ENCODE results near the gene CTBS. TPM values are rescaled to one million over a fixed set of nuclear protein-coding genes. Genes with fewer than 3 reads are reported as not detected.
A peak's percentile ranks its signal among the peaks of the same experiment; 100 is the strongest.

The CTBS gene
- total and polyA plus RNA-seq, 2 of the 13 experiments (the other 11 are each of a cell fraction or from before 2014, with no cell fraction given): 4.7 to 12.4 TPM

DNA sequence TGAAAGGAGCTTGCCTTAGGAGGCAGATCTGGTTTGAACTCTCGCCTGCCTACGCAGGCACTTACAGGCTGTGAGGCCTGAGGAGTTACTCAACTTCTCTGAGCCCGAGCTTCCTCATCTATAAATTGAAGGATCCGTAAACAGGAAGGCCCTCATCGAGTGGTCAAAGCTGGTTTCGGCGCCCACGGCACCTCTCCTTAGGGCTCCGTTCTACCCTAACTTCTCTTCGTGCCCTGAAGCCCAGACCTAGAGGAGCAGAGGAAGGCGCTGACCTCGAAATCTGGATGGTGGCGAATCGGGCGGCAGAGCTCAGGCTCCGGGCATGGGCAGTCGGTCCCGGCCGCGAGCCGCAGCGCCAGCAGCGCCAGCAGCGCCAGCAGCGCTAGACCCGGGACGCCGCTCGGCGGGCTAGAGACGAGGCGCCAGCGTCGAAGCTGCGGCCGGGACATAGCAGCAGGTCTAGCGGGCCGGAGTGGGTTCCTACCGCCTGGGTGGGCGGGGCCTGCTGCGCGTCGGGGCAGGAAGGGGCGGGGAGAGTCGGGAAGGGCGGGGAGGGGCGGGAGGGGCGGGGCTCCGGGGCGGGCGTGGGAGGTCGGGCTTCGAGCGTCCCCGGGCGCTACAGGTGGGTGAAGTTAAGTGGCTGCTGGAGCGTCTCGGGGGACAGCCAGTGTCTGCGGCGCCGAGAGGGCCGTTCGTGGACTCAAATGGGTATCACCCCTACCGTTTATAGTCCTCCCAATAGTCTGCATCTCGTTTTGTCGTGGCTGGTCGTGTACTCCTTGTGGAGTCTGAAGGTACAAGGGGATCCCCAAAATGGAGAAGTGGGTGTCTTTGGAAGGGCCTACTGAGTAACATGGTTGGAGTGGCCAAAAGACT, at the start of gene CTBS (continued):
- TF ChIP-seq, protein P1, sequence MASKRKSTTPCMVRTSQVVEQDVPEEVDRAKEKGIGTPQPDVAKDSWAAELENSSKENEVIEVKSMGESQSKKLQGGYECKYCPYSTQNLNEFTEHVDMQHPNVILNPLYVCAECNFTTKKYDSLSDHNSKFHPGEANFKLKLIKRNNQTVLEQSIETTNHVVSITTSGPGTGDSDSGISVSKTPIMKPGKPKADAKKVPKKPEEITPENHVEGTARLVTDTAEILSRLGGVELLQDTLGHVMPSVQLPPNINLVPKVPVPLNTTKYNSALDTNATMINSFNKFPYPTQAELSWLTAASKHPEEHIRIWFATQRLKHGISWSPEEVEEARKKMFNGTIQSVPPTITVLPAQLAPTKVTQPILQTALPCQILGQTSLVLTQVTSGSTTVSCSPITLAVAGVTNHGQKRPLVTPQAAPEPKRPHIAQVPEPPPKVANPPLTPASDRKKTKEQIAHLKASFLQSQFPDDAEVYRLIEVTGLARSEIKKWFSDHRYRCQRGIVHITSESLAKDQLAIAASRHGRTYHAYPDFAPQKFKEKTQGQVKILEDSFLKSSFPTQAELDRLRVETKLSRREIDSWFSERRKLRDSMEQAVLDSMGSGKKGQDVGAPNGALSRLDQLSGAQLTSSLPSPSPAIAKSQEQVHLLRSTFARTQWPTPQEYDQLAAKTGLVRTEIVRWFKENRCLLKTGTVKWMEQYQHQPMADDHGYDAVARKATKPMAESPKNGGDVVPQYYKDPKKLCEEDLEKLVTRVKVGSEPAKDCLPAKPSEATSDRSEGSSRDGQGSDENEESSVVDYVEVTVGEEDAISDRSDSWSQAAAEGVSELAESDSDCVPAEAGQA (IDR thresholded peaks at IDR 0.05; ENCODE audit: low read depth): no peak
- TF ChIP-seq, protein P1 (CRISPR knock-in tag; IDR thresholded peaks at IDR 0.05; ENCODE audit: borderline replicate concordance): 0 out of 2 replicates have a peak, but pooled peaks have one; percentile 37
- no peak for TF ChIP-seq ZNF17 (CRISPR knock-in tag; IDR thresholded peaks at IDR 0.05)
- TF ChIP-seq PCBP1 (IDR thresholded peaks at IDR 0.05; ENCODE audit: borderline replicate concordance, low read depth, low read length): 0 out of 2 replicates have a peak, but pooled peaks have one; percentile 48
- TF ChIP-seq ZNF713 (CRISPR knock-in tag; IDR thresholded peaks at IDR 0.05): no peak
- TF ChIP-seq PHF5A (CRISPR knock-in tag; IDR thresholded peaks at IDR 0.05; ENCODE audit: low read depth, unreplicated experiment): no peak
- no peak for TF ChIP-seq DNMT3B (CRISPR knock-in tag; conservative IDR thresholded peaks at IDR 0.05)
- TF ChIP-seq, protein P2, sequence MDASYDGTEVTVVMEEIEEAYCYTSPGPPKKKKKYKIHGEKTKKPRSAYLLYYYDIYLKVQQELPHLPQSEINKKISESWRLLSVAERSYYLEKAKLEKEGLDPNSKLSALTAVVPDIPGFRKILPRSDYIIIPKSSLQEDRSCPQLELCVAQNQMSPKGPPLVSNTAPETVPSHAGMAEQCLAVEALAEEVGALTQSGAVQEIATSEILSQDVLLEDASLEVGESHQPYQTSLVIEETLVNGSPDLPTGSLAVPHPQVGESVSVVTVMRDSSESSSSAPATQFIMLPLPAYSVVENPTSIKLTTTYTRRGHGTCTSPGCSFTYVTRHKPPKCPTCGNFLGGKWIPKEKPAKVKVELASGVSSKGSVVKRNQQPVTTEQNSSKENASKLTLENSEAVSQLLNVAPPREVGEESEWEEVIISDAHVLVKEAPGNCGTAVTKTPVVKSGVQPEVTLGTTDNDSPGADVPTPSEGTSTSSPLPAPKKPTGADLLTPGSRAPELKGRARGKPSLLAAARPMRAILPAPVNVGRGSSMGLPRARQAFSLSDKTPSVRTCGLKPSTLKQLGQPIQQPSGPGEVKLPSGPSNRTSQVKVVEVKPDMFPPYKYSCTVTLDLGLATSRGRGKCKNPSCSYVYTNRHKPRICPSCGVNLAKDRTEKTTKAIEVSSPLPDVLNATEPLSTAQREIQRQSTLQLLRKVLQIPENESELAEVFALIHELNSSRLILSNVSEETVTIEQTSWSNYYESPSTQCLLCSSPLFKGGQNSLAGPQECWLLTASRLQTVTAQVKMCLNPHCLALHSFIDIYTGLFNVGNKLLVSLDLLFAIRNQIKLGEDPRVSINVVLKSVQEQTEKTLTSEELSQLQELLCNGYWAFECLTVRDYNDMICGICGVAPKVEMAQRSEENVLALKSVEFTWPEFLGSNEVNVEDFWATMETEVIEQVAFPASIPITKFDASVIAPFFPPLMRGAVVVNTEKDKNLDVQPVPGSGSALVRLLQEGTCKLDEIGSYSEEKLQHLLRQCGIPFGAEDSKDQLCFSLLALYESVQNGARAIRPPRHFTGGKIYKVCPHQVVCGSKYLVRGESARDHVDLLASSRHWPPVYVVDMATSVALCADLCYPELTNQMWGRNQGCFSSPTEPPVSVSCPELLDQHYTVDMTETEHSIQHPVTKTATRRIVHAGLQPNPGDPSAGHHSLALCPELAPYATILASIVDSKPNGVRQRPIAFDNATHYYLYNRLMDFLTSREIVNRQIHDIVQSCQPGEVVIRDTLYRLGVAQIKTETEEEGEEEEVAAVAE (CRISPR knock-in tag; IDR thresholded peaks at IDR 0.05; ENCODE audit: borderline replicate concordance): no peak
- TF ChIP-seq, protein P3, sequence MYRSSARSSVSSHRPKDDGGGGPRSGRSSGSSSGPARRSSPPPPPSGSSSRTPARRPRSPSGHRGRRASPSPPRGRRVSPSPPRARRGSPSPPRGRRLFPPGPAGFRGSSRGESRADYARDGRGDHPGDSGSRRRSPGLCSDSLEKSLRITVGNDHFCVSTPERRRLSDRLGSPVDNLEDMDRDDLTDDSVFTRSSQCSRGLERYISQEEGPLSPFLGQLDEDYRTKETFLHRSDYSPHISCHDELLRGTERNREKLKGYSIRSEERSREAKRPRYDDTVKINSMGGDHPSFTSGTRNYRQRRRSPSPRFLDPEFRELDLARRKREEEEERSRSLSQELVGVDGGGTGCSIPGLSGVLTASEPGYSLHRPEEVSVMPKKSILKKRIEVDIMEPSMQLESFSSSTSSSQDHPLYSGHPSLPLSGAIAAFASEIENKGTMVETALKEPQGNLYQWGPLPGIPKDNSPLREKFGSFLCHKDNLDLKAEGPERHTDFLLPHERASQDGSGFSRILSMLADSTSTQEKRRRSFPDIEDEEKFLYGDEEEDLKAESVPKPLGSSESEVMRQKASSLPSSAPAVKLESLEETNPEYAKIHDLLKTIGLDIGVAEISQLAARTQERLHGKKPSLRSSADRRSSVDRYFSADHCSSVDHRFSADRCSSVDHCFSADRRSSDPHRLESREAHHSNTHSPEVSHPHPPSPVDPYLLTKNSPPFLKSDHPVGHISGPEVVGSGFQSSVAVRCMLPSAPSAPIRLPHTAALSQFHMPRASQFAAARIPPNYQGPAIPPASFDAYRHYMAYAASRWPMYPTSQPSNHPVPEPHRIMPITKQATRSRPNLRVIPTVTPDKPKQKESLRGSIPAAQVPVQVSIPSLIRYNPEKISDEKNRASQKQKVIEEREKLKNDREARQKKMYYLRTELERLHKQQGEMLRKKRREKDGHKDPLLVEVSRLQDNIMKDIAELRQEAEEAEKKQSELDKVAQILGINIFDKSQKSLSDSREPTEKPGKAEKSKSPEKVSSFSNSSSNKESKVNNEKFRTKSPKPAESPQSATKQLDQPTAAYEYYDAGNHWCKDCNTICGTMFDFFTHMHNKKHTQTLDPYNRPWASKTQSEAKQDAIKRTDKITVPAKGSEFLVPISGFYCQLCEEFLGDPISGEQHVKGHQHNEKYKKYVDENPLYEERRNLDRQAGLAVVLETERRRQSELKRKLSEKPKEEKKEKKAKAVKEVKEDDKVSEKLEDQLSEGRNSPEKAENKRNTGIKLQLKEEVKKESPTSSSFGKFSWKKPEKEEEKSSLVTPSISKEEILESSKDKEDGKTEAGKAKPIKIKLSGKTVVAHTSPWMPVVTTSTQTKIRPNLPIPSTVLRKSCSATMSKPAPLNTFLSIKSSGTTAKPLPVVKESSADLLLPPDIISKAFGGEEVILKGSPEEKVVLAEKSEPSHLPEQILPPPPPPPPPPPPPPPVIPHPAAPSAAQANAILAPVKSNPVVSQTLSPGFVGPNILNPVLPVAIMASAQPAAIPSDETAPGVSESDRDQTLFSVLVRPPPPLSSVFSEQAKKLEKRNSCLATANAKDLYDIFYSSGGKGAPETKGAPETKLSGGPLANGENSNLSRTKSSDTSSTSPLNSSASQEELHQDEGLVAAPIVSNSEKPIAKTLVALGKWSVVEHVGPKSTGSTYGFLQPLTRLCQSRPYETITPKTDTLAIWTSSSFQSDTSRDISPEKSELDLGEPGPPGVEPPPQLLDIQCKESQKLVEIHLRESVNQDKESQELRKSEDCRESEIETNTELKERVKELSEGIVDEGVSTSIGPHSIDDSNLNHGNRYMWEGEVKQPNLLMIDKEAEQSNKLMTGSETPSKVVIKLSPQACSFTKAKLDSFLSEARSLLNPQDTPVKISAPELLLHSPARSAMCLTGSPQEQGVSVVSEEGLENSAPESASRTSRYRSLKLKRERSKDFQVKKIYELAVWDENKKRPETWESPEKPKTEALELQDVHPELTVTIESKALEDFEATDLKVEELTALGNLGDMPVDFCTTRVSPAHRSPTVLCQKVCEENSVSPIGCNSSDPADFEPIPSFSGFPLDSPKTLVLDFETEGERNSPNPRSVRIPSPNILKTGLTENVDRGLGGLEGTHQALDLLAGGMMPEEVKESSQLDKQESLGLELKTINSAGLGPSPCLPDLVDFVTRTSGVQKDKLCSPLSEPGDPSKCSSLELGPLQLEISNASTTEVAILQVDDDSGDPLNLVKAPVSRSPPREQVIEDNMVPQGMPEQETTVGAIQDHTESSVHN (CRISPR knock-in tag; IDR thresholded peaks at IDR 0.05): no peak

Data from HepG2 (cell line).